ENCODE measurements around the gene CABP4.

The CABP4 gene

DNA sequence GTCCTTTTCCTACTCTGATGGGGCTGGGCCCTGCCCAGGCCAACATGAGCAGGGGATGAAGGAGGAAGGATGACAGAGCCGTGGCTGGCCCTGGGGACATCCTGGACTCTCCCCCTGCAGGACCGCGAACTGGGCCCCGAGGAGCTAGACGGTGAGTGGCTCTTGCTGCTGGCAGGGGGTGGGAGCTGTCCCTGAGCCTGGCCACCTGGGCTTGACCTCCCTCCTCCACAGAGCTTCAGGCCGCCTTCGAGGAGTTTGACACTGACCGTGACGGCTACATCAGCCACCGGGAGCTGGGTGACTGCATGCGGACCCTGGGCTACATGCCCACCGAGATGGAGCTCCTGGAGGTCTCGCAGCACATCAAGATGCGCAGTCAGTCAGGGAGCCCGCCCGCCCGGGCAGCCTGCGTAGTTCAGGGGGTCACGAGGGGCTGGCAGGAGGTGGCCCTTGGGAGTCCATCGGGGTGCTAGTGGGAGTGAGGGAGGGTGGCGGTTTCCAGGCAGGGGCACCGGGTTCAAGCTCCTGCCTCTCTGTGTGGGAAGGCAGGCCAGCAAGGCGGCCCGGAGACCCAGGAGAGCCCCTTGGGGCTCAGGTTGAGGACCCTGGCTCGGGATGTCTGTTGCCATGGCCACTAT is 1.0 kb downstream of the CABP4 start:
- TF ChIP-seq, protein P1, sequence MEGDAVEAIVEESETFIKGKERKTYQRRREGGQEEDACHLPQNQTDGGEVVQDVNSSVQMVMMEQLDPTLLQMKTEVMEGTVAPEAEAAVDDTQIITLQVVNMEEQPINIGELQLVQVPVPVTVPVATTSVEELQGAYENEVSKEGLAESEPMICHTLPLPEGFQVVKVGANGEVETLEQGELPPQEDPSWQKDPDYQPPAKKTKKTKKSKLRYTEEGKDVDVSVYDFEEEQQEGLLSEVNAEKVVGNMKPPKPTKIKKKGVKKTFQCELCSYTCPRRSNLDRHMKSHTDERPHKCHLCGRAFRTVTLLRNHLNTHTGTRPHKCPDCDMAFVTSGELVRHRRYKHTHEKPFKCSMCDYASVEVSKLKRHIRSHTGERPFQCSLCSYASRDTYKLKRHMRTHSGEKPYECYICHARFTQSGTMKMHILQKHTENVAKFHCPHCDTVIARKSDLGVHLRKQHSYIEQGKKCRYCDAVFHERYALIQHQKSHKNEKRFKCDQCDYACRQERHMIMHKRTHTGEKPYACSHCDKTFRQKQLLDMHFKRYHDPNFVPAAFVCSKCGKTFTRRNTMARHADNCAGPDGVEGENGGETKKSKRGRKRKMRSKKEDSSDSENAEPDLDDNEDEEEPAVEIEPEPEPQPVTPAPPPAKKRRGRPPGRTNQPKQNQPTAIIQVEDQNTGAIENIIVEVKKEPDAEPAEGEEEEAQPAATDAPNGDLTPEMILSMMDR (IDR thresholded peaks at IDR 0.05; ENCODE audit: insufficient read depth, low read length, poor library complexity, severe bottlenecking) = no peak
- Histone ChIP-seq H3K27me3 (replicated peaks; ENCODE audit: control insufficient read depth, insufficient read depth, low read length) (no peaks in the 10 kb centered on the region), H3K4me3 (replicated peaks; ENCODE audit: low read depth, low read length) (no peak overlapping the region), H3K36me3 (ENCODE audit: control insufficient read depth, insufficient read depth, low read length) (no peaks in the 10 kb centered on the region)
- DNase-seq (ENCODE audit: extremely low read depth, insufficient read length) = no peak

DNA sequence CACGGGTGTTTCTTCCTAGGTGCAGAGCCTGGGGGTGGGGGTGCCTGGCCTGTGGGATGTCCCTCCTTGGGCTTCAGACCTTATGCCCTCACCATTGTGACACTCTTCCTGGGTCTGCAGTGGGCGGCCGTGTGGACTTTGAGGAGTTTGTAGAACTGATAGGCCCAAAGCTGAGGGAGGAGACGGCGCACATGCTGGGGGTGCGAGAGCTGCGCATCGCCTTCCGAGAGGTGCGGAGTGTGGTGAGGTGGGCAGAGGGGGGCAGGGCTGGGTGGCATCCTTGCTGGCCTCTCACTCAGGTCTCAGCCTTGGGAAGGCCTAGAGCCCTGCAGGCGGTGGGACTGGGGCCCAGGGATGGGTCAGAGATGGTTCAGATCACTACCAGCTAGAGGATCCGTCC is 2.3 kb downstream of the CABP4 start:
- DNase-seq (ENCODE audit: extremely low read depth, insufficient read length) = no peak
- TF ChIP-seq, protein P1 (IDR thresholded peaks at IDR 0.05; ENCODE audit: insufficient read depth, low read length, poor library complexity, severe bottlenecking) = no peak
- Histone ChIP-seq H3K4me3 (replicated peaks; ENCODE audit: low read depth, low read length) (no peak overlapping the region), H3K27me3 (replicated peaks; ENCODE audit: control insufficient read depth, insufficient read depth, low read length) (no peaks in the 10 kb centered on the region), H3K36me3 (ENCODE audit: control insufficient read depth, insufficient read depth, low read length) (no peaks in the 10 kb centered on the region)

DNA sequence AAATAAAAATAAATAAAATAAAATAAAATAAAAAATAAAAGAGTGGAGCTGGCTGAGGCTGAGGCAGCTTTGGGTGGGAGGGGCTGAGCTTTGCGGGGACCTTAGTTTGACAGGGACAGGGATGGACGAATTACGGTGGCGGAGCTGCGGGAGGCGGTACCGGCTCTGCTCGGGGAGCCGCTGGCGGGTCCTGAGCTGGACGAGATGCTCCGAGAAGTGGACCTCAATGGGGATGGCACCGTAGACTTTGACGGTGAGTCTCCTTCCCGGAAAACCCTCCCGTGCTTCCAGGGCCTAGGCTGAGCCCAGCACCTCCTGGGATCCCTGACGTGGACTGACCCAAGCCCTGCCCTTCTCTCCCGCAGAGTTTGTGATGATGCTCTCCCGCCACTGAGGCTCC is 3.1 kb downstream of the CABP4 start:
- H3K4me3 ChIP-seq (replicated peaks; ENCODE audit: low read depth, low read length) = no peak overlapping the region
- TF ChIP-seq, protein P1 (IDR thresholded peaks at IDR 0.05; ENCODE audit: insufficient read depth, low read length, poor library complexity, severe bottlenecking) = no peak
- H3K27me3 ChIP-seq (replicated peaks; ENCODE audit: control insufficient read depth, insufficient read depth, low read length) = no peaks in the 10 kb centered on the region
- no peaks in the 10 kb centered on the region; the same call in 1 of the 2 replicates for H3K36me3 ChIP-seq (ENCODE audit: control insufficient read depth, insufficient read depth, low read length)
- no peak for DNase-seq (ENCODE audit: extremely low read depth, insufficient read length)

DNA sequence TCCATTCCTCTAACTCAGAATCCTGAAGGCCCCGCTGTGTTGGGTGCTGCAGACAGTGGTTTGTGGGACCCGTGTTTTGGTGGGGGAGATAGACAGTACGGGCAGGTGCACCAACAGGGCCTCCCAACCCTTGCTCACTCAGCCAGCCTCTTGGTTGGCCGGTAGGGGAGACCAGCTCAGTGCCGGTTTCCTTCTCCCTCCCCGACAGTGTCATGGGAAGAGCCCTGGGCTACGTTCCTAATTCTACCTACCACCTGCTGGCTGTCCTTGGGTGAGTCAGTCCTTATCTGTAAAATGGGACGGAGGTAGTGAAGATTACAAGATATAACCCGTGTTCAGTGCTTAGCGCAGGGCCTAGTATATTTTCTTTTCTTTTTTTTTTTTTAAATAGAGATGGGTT is 8.0 kb downstream of the CABP4 start:
- Histone ChIP-seq H3K36me3 (ENCODE audit: control insufficient read depth, insufficient read depth, low read length) (no peaks in the 10 kb centered on the region; the same call in none of the 2 replicates), H3K4me3 (replicated peaks; ENCODE audit: low read depth, low read length) (no peak overlapping the region), H3K27me3 (replicated peaks; ENCODE audit: control insufficient read depth, insufficient read depth, low read length) (no peaks in the 10 kb centered on the region)
- no peak for DNase-seq (ENCODE audit: extremely low read depth, insufficient read length)
- TF ChIP-seq, protein P1 (IDR thresholded peaks at IDR 0.05; ENCODE audit: insufficient read depth, low read length, poor library complexity, severe bottlenecking) = no peak

DNA sequence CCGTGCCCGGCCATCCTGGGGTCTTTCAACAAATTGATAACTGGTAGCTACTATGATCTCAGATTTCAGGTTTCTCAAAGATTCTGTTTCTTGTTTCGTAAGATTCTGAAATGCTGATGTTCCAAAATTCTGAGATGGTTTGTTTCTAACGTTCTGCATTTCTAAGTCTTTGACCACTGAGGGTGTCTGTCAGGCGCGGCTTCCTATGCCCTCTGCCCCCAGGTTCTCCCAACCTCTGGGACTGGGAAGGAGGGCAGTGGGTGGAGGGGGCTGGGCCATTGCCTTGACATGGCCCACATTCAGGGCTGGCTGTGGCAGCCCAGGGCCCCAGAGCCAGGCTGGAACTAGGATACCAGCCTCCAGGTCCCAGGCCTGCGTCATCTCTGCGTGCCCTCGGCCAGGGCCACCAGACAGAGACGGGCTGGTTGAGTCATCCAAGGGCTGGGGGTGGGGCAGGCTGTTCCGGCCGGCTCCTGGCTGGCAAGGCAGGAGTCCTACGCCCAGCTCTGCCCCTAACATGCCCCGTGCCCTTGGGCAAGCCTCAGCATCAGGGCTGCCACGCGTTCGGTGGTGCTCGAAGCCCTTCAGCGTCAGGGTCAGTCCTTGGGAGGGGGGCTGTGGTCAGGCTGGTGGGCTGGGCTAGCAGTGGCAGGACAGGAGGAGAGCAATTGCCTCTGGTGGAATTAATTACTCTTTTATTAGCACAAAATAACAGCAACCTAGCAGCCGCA is 8.7 kb downstream of the CABP4 start:
- DNase-seq (ENCODE audit: extremely low read depth, insufficient read length) = no peak
- no peaks in the 10 kb centered on the region for H3K27me3 ChIP-seq (replicated peaks; ENCODE audit: control insufficient read depth, insufficient read depth, low read length)
- peak overlapping the region; percentile 50 for H3K4me3 ChIP-seq (replicated peaks; ENCODE audit: low read depth, low read length)
- TF ChIP-seq, protein P1 (IDR thresholded peaks at IDR 0.05; ENCODE audit: insufficient read depth, low read length, poor library complexity, severe bottlenecking) = no peak
- H3K36me3 ChIP-seq (ENCODE audit: control insufficient read depth, insufficient read depth, low read length) = no peaks in the 10 kb centered on the region; the same call in none of the 2 replicates

Data from GM06990 (cell line).